Left ventricle myocardium inferior (tissue), 1 donor: ENCODE measurements around the gene SULT6B1. TPM values are rescaled to one million over a fixed set of nuclear protein-coding genes. Genes with fewer than 3 reads are reported as not detected.
"Not testable (repeated sequence)": the region's sequence is repeated elsewhere in the genome, so short reads cannot be mapped to it uniquely, and the experiment has no call there.

Source experiments
- DNase-seq: peaks from one replicate; pipeline ENCODE4 v3.0.0-alpha.2; 2020
- H3K27ac ChIP-seq: fragments of 200-600 bp; replicated peaks from 2 replicates; pipeline ENCODE4 v1.8.0; 2021
- H3K27me3 ChIP-seq: fragments of 200-600 bp; 2 replicates; pipeline ENCODE4 v1.8.0; 2021; ENCODE audit warnings: low read depth
- H3K36me3 ChIP-seq: fragments of 200-600 bp; 2 replicates; pipeline ENCODE4 v1.8.0; 2021
- H3K4me1 ChIP-seq: fragments of 200-600 bp; 2 replicates; pipeline ENCODE4 v1.8.0; 2021
- H3K4me3 ChIP-seq: fragments of 200-600 bp; 2 replicates; pipeline ENCODE4 v1.8.0; 2021; ENCODE audit warnings: mild to moderate bottlenecking, moderate library complexity
- H3K9me3 ChIP-seq: fragments of 200-600 bp; replicated peaks from 2 replicates; pipeline ENCODE4 v1.8.0; 2021
- intact Hi-C: fragments of 100-400 bp; cut with micrococcal nuclease; formaldehyde crosslinking; loops from one replicate; pipeline ENCODE4 v1.11.0; 2022
- total RNA-seq: library from RNA; stranded (reverse); fragmentation: NEBNext Ultra II Directional; extraction: Animal tissue kit (Norgen Biotek cat#: 25700); gene quantifications from one replicate; pipeline ENCODE4 v1.2.1, GENCODE V29; 2021
- TF ChIP-seq, protein P1 (sequence below): fragments of 200-600 bp; IDR thresholded peaks from 2 replicates; pipeline ENCODE4 v1.8.0; 2021; ENCODE audit warnings: antibody characterized with exemption, mild to moderate bottlenecking, borderline replicate concordance
- donor health status: DM: no; HTN: yes; CAD: no; lungs with severe emphysema.

SULT6B1 gene
- total RNA-seq, 1 donor from 2014 or later = not detected

DNA sequence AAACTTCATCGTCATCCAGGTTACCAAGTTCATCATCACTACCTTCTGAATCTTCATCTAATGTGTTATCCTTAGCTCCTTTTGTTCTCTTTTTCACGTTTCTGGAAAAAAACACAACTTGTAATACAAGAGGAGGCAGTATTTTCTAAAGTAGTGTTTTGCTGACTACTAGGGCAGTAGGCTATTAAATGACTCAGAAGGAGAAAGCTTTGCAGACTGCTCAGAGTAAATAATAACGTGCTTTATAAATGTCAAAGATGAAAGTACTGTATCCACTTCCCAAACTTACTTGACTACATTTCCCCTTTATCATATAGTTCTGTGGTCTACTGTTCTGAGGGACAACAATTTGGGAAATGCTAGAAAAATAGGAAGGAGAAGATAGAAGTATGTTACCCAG, 23.5 kb upstream of the SULT6B1 start:
- H3K27me3 ChIP-seq = no peaks in the 10 kb centered on the region
- H3K36me3 ChIP-seq = peaks cover 100% of the 10 kb centered on the region
- intact Hi-C loops = no loop called here
- no peak overlapping the region for H3K27ac ChIP-seq
- no peaks in the 10 kb centered on the region for H3K4me1 ChIP-seq
- no peak for DNase-seq
- H3K4me3 ChIP-seq = no peak overlapping the region
- H3K9me3 ChIP-seq = peaks cover 33% of the 10 kb centered on the region
- TF ChIP-seq, protein P1, sequence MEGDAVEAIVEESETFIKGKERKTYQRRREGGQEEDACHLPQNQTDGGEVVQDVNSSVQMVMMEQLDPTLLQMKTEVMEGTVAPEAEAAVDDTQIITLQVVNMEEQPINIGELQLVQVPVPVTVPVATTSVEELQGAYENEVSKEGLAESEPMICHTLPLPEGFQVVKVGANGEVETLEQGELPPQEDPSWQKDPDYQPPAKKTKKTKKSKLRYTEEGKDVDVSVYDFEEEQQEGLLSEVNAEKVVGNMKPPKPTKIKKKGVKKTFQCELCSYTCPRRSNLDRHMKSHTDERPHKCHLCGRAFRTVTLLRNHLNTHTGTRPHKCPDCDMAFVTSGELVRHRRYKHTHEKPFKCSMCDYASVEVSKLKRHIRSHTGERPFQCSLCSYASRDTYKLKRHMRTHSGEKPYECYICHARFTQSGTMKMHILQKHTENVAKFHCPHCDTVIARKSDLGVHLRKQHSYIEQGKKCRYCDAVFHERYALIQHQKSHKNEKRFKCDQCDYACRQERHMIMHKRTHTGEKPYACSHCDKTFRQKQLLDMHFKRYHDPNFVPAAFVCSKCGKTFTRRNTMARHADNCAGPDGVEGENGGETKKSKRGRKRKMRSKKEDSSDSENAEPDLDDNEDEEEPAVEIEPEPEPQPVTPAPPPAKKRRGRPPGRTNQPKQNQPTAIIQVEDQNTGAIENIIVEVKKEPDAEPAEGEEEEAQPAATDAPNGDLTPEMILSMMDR = no peak

- Histone ChIP-seq H3K36me3 (peaks cover 100% of the 10 kb centered on the region), H3K4me1 (no peaks in the 10 kb centered on the region), H3K9me3 (peaks cover 40% of the 10 kb centered on the region), H3K27me3 (no peaks in the 10 kb centered on the region), H3K27ac (no peak overlapping the region), H3K4me3 (no peak overlapping the region)
- intact Hi-C loops = no loop called here
- TF ChIP-seq, protein P1 = no peak
- no peak for DNase-seq
These were observed 22.7 kb upstream of the SULT6B1 start for GRCh38 chr2:37211212-37211611.

DNA sequence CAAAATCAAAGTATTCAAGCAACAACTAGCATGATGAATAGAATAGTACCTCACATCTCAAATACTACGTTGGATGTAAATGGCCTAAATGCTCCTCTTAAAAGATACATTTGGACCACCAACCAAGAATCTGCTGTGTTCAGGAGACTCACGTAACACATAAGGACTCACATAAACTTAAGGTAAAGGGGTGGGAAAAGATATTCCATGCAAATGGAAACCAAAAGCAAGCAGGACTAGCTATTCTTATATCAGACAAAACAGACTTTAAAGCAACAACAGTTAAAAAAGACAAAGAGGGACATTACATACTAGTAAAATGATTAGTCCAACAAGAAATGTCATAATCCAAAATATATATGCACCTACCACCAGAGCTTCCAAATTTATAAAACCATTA, 18.3 kb upstream of the SULT6B1 start:
- H3K4me3 ChIP-seq, intact Hi-C loops, H3K27ac ChIP-seq, H3K27me3 ChIP-seq, DNase-seq, H3K4me1 ChIP-seq: not testable (repeated sequence)
- Histone ChIP-seq H3K36me3 (peaks cover 100% of the 10 kb centered on the region), H3K9me3 (peaks cover 55% of the 10 kb centered on the region)

- intact Hi-C loops = no loop called here
- no peaks in the 10 kb centered on the region for H3K4me1 ChIP-seq
- H3K36me3 ChIP-seq = peaks cover 99% of the 10 kb centered on the region
- H3K27ac ChIP-seq = no peak overlapping the region
- TF ChIP-seq, protein P1 = no peak
- peaks cover 55% of the 10 kb centered on the region for H3K9me3 ChIP-seq
- no peaks in the 10 kb centered on the region for H3K27me3 ChIP-seq
- H3K4me3 ChIP-seq = no peak overlapping the region
- DNase-seq = no peak
These were observed 17.3 kb upstream of the SULT6B1 start for GRCh38 chr2:37205689-37206341.

GRCh38 chr2:37205071-37205661, 16.7 kb upstream of the SULT6B1 start:
- H3K4me1 ChIP-seq, H3K27ac ChIP-seq, H3K27me3 ChIP-seq, intact Hi-C loops, H3K4me3 ChIP-seq, DNase-seq: not testable (repeated sequence)
- Histone ChIP-seq H3K36me3 (peaks cover 95% of the 10 kb centered on the region), H3K9me3 (peaks cover 54% of the 10 kb centered on the region)

DNA sequence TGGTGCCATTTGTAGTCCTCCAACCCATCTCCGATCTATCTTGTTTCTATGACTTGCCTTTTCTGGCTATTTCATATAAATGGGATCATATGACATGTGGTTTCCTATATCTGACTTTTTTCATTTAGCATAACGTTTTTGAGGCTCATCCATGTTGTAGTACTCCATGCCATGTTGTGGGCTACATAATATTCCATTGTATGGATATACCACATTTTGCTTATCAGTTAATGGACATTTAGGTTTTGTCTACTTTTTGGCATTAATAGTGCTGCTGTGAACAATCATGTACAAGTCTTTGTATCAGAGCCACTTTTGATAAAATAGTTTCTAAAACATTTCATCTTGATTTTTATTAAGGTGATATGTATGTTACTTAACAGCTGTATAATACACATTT, 15.2 kb upstream of the SULT6B1 start:
- Histone ChIP-seq H3K36me3 (peaks cover 81% of the 10 kb centered on the region), H3K27ac (no peak overlapping the region), H3K27me3 (no peaks in the 10 kb centered on the region), H3K9me3 (peaks cover 40% of the 10 kb centered on the region), H3K4me3 (no peak overlapping the region), H3K4me1 (peaks cover 2% of the 10 kb centered on the region)
- no peak for DNase-seq
- intact Hi-C loops = no loop called here
- TF ChIP-seq, protein P1 = no peak
